ENCODE data around the gene MAGEB3. TPM values are rescaled to one million over a fixed set of nuclear protein-coding genes. Genes with fewer than 3 reads are reported as not detected.

MAGEB3 gene
- total RNA-seq, 1 donor from 2014 or later = not detected

- ATAC-seq (no peak), DNase-seq (ENCODE audit: low spot score) (no peak)
These were observed 47.9 kb downstream of the MAGEB3 start for GRCh38 chrX:30278365-30278764.

GRCh38 chrX:30280428-30280827 is 50.0 kb downstream of the MAGEB3 start:
- ATAC-seq (no peak), DNase-seq (ENCODE audit: low spot score) (no peak)

GRCh38 chrX:30282527-30282926 is 52.1 kb downstream of the MAGEB3 start:
- no peak for ATAC-seq
- no peak for DNase-seq (ENCODE audit: low spot score)

GRCh38 chrX:30283456-30284200 is 53.2 kb downstream of the MAGEB3 start:
- ATAC-seq (no peak), DNase-seq (ENCODE audit: low spot score) (no peak)

Other genes with a start within 250 kb of the MAGEB3 start
- 0.15 TPM for gene MAGEB2, start 15.1 kb upstream of the MAGEB3 start, total RNA-seq
- not detected for gene MAGEB4, start 11.3 kb downstream of the MAGEB3 start, total RNA-seq
- gene MAGEB1, start 16.5 kb downstream of the MAGEB3 start, total RNA-seq = not detected
- not detected for gene NR0B1, start 78.7 kb downstream of the MAGEB3 start, total RNA-seq

All from left lobe of liver (tissue), 2 donors.